ENCODE results near the gene DGKB.

DNA sequence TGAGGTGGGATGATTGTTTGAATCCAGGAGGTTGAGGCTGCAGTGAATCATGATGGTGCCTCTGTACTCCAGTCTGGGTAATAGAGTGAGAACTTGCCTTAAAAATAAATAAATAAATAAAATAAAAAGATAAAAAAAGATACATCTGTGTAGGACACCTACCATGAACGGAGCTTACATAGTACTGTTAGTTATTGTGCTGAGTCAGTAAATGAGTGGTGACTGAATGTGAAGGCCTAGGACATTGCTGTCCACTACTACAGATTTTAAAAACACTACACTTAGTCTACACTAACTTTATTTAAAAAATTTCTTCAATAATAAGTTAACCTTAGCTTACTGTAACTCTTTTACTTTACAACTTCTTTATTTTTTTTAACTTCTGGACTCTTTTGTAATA lies 806.4 kb downstream of the DGKB start:
- TF ChIP-seq, protein P1, sequence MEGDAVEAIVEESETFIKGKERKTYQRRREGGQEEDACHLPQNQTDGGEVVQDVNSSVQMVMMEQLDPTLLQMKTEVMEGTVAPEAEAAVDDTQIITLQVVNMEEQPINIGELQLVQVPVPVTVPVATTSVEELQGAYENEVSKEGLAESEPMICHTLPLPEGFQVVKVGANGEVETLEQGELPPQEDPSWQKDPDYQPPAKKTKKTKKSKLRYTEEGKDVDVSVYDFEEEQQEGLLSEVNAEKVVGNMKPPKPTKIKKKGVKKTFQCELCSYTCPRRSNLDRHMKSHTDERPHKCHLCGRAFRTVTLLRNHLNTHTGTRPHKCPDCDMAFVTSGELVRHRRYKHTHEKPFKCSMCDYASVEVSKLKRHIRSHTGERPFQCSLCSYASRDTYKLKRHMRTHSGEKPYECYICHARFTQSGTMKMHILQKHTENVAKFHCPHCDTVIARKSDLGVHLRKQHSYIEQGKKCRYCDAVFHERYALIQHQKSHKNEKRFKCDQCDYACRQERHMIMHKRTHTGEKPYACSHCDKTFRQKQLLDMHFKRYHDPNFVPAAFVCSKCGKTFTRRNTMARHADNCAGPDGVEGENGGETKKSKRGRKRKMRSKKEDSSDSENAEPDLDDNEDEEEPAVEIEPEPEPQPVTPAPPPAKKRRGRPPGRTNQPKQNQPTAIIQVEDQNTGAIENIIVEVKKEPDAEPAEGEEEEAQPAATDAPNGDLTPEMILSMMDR (IDR thresholded peaks at IDR 0.05): no peak
- TF ChIP-seq FOXJ3 (CRISPR knock-in tag; IDR thresholded peaks at IDR 0.05) (no peak), RXRA (IDR thresholded peaks at IDR 0.05; ENCODE audit: borderline replicate concordance, low read depth) (no peak), EP300 (IDR thresholded peaks at IDR 0.05; ENCODE audit: borderline replicate concordance in 1 of 2, low read depth in 1 of 2, low read length in 1 of 2) (no peak)
- TF ChIP-seq, protein P2, sequence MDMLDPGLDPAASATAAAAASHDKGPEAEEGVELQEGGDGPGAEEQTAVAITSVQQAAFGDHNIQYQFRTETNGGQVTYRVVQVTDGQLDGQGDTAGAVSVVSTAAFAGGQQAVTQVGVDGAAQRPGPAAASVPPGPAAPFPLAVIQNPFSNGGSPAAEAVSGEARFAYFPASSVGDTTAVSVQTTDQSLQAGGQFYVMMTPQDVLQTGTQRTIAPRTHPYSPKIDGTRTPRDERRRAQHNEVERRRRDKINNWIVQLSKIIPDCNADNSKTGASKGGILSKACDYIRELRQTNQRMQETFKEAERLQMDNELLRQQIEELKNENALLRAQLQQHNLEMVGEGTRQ (IDR thresholded peaks at IDR 0.05; ENCODE audit: borderline replicate concordance, low read depth, low read length): no peak
- TF ChIP-seq, protein P3, sequence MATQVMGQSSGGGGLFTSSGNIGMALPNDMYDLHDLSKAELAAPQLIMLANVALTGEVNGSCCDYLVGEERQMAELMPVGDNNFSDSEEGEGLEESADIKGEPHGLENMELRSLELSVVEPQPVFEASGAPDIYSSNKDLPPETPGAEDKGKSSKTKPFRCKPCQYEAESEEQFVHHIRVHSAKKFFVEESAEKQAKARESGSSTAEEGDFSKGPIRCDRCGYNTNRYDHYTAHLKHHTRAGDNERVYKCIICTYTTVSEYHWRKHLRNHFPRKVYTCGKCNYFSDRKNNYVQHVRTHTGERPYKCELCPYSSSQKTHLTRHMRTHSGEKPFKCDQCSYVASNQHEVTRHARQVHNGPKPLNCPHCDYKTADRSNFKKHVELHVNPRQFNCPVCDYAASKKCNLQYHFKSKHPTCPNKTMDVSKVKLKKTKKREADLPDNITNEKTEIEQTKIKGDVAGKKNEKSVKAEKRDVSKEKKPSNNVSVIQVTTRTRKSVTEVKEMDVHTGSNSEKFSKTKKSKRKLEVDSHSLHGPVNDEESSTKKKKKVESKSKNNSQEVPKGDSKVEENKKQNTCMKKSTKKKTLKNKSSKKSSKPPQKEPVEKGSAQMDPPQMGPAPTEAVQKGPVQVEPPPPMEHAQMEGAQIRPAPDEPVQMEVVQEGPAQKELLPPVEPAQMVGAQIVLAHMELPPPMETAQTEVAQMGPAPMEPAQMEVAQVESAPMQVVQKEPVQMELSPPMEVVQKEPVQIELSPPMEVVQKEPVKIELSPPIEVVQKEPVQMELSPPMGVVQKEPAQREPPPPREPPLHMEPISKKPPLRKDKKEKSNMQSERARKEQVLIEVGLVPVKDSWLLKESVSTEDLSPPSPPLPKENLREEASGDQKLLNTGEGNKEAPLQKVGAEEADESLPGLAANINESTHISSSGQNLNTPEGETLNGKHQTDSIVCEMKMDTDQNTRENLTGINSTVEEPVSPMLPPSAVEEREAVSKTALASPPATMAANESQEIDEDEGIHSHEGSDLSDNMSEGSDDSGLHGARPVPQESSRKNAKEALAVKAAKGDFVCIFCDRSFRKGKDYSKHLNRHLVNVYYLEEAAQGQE (IDR thresholded peaks at IDR 0.05; ENCODE audit: low read depth, low read length): no peak

Measured in SK-N-SH (cell line).